Panc1 (cell line): ENCODE results near the gene DENND1B. TPM values are rescaled to one million over a fixed set of nuclear protein-coding genes. Genes with fewer than 3 reads are reported as not detected.

Source experiments
- ATAC-seq: fragments of 200-7000 bp; cut with Tn5 transposase; 2 replicates; pipeline ENCODE4 v1.9.1; 2020; ENCODE audit warnings: mild to moderate bottlenecking, moderate library complexity
- BruUV-seq: library from RNA; stranded (reverse); fragments of 400-500 nt; replicated peaks from 2 replicates; lab custom pipeline; 2021; lab: Mats Ljungman, UMichigan
- CTCF ChIA-PET: fragments of 300-600 bp; sonication (Branson Sonifier 250); formaldehyde crosslinking; loops from one replicate; lab custom pipeline; 2022; ENCODE audit warnings: antibody characterized with exemption; lab: Charles Lee
- POLR2A ChIA-PET: fragments of 300-600 bp; sonication (Branson Sonifier 250); formaldehyde crosslinking; loops from one replicate; lab custom pipeline; 2022; ENCODE audit warnings: antibody characterized with exemption; lab: Charles Lee
- DNase-seq: peaks from one replicate; pipeline ENCODE4 v3.0.0-alpha.2; 2010; ENCODE audit warnings: low read depth, low spot score
- H3K27ac ChIP-seq: 2 replicates; pipeline ENCODE4 v1.5.1; 2011; ENCODE audit warnings: mild to moderate bottlenecking, low read length, inconsistent platforms
- H3K27me3 ChIP-seq: fragments of 200-500 bp; sonication (Bioruptor generic); 2 replicates; pipeline ENCODE4 v1.6.0; 2014; ENCODE audit warnings: low read length, inconsistent platforms; ENCODE audit not compliant: control insufficient read depth, insufficient read depth
- H3K36me3 ChIP-seq: fragments of 200-500 bp; sonication (Bioruptor generic); 2 replicates; pipeline ENCODE4 v1.5.1; 2014; ENCODE audit warnings: inconsistent platforms, mild to moderate bottlenecking, low read length, moderate library complexity; ENCODE audit not compliant: control insufficient read depth, insufficient read depth
- H3K4me1 ChIP-seq: 2 replicates; pipeline ENCODE4 v1.5.1; 2011; ENCODE audit warnings: inconsistent platforms, mild to moderate bottlenecking, low read length, moderate library complexity; ENCODE audit not compliant: control insufficient read depth, insufficient read depth
- H3K4me3 ChIP-seq, 2 experiments: 2 replicates each; pipeline ENCODE4 v1.5.1; 2011 to 2012; ENCODE audit warnings: low read depth in 2 of 2, low read length in 2 of 2, mild to moderate bottlenecking in 2 of 2, inconsistent platforms in 1 of 2, moderate library complexity in 1 of 2
- H3K9me3 ChIP-seq: fragments of 200-500 bp; sonication (Bioruptor generic); 2 replicates; pipeline ENCODE4 v1.5.1; 2014; ENCODE audit warnings: low read depth, mild to moderate bottlenecking, inconsistent platforms, low read length, moderate library complexity; ENCODE audit not compliant: control insufficient read depth, insufficient read depth
- CTCF ChIP-seq: fragments of 450-650 bp; IDR thresholded peaks from 2 replicates; pipeline ENCODE4 v1.5.1; 2017; ENCODE audit warnings: mild to moderate bottlenecking
- POLR2AphosphoS5 ChIP-seq: IDR thresholded peaks from 2 replicates; pipeline ENCODE4 v1.6.1; 2012; ENCODE audit warnings: mild to moderate bottlenecking, low read depth, low read length, moderate library complexity
- SIN3A ChIP-seq: IDR thresholded peaks from 2 replicates; pipeline ENCODE4 v1.6.1; 2012; ENCODE audit warnings: low read depth, mild to moderate bottlenecking, low read length, moderate library complexity, borderline replicate concordance; ENCODE audit not compliant: insufficient read depth
- TCF7L2 ChIP-seq: IDR thresholded peaks from 2 replicates; pipeline ENCODE4 v1.6.1; 2011; ENCODE audit warnings: mild to moderate bottlenecking, low read depth, low read length, inconsistent platforms
- in situ Hi-C: cut with HindIII; loops from 2 replicates; pipeline ENCODE4 v1.10.0; 2016; ENCODE audit warnings: low sequenced_read_pairs, low pct_unique_long_range_greater_than_20kb
- intact Hi-C: fragments of 100-400 bp; cut with micrococcal nuclease; formaldehyde crosslinking; loops from one replicate; pipeline ENCODE4 v1.10.0; 2022; ENCODE audit not compliant: unreplicated experiment
- total RNA-seq: library from RNA; stranded (reverse); gene quantifications from one replicate; pipeline ENCODE4 v1.2.1, GENCODE V29; 2021; ENCODE audit not compliant: unreplicated experiment
- TF ChIP-seq, protein P1 (sequence below), 2 experiments: IDR thresholded peaks; 2 replicates each; pipeline ENCODE4 v1.6.1; 2011 to 2012; ENCODE audit warnings: low read depth in 2 of 2, control low read depth in 1 of 2, low read length in 1 of 2, mild to moderate bottlenecking in 1 of 2, moderate library complexity in 1 of 2; ENCODE audit not compliant: insufficient read depth in 1 of 2

Gene DENND1B
- total RNA-seq, 1 experiment from 2014 or later = 7.7 TPM

DNA sequence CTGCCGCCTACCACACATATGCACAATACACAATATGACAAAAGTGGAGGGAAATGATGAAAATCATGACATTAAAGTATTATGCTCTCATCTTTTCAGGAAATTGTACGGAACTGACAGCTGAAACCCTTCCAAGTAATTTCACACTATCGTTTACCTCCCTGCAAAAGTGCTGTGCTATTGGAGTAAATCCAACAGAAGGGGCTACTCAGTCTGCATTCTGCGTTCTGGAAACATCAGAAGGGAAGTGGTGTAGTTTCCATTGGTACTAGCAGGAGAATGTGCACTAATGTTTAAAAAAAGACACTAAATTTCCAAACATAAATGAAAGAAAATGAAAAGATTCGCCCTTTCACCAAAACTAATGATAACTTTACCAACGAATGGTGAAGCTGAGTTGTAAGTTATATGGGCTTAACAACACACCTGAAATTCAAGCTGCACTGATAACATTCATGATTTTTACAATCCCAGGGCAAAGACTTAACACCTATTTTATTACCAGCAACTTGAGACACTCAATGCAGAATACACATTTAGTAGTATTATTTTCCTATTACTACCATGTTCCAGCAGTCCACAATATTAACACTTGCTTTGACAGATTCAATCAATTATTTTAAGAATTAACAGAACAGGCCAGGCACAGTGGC, 3.2 kb downstream of the DENND1B start:
- ATAC-seq = no peak
- Histone ChIP-seq H3K27ac (no peak overlapping the region), H3K36me3 (no peaks in the 10 kb centered on the region; the same call in 1 of the 2 replicates), H3K4me1 (peaks cover 11% of the 10 kb centered on the region), H3K27me3 (no peaks in the 10 kb centered on the region), H3K9me3 (no peaks in the 10 kb centered on the region), H3K4me3 (no peak overlapping the region)
- no peak for DNase-seq
- no TSS peak for BruUV-seq
- in situ Hi-C loops = no loop called here
- intact Hi-C loops = no loop called here
- POLR2A ChIA-PET = no interaction called here
- TF ChIP-seq POLR2AphosphoS5 (no peak), SIN3A (no peak), CTCF (no peak), TCF7L2 (no peak)
- TF ChIP-seq, protein P1, sequence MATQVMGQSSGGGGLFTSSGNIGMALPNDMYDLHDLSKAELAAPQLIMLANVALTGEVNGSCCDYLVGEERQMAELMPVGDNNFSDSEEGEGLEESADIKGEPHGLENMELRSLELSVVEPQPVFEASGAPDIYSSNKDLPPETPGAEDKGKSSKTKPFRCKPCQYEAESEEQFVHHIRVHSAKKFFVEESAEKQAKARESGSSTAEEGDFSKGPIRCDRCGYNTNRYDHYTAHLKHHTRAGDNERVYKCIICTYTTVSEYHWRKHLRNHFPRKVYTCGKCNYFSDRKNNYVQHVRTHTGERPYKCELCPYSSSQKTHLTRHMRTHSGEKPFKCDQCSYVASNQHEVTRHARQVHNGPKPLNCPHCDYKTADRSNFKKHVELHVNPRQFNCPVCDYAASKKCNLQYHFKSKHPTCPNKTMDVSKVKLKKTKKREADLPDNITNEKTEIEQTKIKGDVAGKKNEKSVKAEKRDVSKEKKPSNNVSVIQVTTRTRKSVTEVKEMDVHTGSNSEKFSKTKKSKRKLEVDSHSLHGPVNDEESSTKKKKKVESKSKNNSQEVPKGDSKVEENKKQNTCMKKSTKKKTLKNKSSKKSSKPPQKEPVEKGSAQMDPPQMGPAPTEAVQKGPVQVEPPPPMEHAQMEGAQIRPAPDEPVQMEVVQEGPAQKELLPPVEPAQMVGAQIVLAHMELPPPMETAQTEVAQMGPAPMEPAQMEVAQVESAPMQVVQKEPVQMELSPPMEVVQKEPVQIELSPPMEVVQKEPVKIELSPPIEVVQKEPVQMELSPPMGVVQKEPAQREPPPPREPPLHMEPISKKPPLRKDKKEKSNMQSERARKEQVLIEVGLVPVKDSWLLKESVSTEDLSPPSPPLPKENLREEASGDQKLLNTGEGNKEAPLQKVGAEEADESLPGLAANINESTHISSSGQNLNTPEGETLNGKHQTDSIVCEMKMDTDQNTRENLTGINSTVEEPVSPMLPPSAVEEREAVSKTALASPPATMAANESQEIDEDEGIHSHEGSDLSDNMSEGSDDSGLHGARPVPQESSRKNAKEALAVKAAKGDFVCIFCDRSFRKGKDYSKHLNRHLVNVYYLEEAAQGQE (IDR thresholded peaks at IDR 0.05; ENCODE audit: insufficient read depth in 1 of 2, low read depth in 2 of 2, low read length in 1 of 2) = no peak
- CTCF ChIA-PET = no interaction called here

DNA sequence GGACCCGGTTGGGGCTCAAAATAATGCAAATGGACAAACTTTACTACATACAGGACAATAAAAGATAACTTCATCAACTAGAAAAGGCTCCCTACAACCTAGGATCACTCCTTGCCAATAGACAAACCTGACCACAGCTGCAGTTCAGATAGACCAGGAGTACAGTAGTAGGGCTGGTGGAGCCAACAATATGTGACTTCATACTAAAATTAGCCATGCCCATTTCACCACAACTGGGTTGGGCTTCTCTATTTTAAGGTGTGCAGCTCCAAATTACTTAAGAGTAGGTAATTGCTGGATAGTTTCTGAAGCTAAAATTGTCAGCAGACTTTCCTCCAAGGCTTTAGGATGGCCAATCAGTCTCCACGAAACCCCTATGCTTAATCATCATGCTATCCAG, 3.9 kb downstream of the DENND1B start:
- DNase-seq (no peak), ATAC-seq (no peak)
- Histone ChIP-seq H3K27me3 (no peaks in the 10 kb centered on the region), H3K4me1 (peaks cover 11% of the 10 kb centered on the region), H3K4me3 (no peak overlapping the region), H3K9me3 (no peaks in the 10 kb centered on the region), H3K27ac (no peak overlapping the region), H3K36me3 (no peaks in the 10 kb centered on the region; the same call in 1 of the 2 replicates)
- BruUV-seq = TSS peak; percentile 50
- in situ Hi-C loops (no loop called here), intact Hi-C loops (no loop called here)
- ChIA-PET POLR2A (no interaction called here), CTCF (interaction anchor here (0.7 kb wide), 1 partner anchor 9 kb away, joined by 4 read pairs; no protein-coding TSS in a partner anchor)
- TF ChIP-seq TCF7L2 = no peak
- no peak for TF ChIP-seq CTCF
- TF ChIP-seq, protein P1 (IDR thresholded peaks at IDR 0.05; ENCODE audit: insufficient read depth in 1 of 2, low read depth in 2 of 2, low read length in 1 of 2) = no peak
- TF ChIP-seq SIN3A = no peak
- TF ChIP-seq POLR2AphosphoS5 = no peak
